ENCODE measurements around the gene ESD.
"Not testable (repeated sequence)": the region's sequence is repeated elsewhere in the genome, so short reads cannot be mapped to it uniquely, and the experiment has no call there.

ESD gene

DNA sequence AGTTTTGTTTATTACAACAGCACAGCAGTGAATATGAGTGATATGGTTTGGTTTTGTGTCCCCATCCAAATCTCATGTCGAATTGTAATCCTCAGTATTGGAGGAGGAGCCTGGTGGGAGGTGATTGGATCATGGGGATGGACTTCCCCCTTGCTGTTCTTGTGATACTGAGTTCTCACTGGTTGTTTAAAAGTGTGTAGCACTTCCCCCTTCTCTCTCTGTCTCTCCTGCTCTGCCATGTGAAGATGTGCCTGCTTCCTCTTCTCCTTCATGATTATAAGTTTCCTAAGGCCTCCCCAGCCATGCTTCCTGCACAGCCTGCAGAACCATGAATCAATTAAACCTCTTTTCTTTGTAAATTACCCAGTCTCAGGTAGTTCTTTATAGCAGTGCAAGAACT lies 8.0 kb upstream of the ESD start:
- not testable (repeated sequence) for H3K27ac Mint-ChIP-seq; H3K4me1 Mint-ChIP-seq (ENCODE audit: low read depth); H3K4me3 Mint-ChIP-seq; H3K36me3 Mint-ChIP-seq (ENCODE audit: low read depth); H3K9me3 Mint-ChIP-seq
- peaks cover 23% of the 10 kb centered on the region for H3K27me3 Mint-ChIP-seq (ENCODE audit: low read depth)

GRCh38 chr13:46804391-46804815 lies 7.4 kb upstream of the ESD start:
- no peaks in the 10 kb centered on the region for H3K4me1 Mint-ChIP-seq (ENCODE audit: low read depth)
- no peaks in the 10 kb centered on the region for H3K36me3 Mint-ChIP-seq (ENCODE audit: low read depth)
- H3K4me3 Mint-ChIP-seq = no peak overlapping the region
- no peak overlapping the region for H3K27ac Mint-ChIP-seq
- peaks cover 23% of the 10 kb centered on the region for H3K27me3 Mint-ChIP-seq (ENCODE audit: low read depth)
- no peaks in the 10 kb centered on the region for H3K9me3 Mint-ChIP-seq

GRCh38 chr13:46803586-46803985 lies 6.6 kb upstream of the ESD start:
- Mint-ChIP-seq H3K4me3 (no peak overlapping the region), H3K27ac (no peak overlapping the region), H3K27me3 (ENCODE audit: low read depth) (peaks cover 23% of the 10 kb centered on the region), H3K36me3 (ENCODE audit: low read depth) (no peaks in the 10 kb centered on the region), H3K9me3 (no peaks in the 10 kb centered on the region), H3K4me1 (ENCODE audit: low read depth) (no peaks in the 10 kb centered on the region)

DNA sequence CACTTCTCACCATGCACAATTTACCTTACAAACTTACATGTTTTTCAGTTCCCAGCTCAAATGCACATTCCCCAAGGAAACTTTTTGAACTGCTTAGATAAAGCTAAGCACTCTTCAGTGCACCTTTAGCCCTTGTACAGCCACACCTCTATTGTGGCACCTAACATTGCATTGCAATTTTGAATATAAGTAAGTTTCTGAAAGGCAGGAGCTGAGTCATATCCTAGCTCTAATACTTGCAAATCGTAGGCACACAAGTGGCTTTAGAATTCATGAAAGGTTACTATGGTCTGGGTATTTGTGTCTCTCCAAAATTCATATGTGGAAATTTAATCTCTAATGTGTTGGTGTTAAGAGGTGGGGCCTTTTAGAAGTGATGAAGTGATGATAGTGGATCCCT lies 4.9 kb upstream of the ESD start:
- H3K9me3 Mint-ChIP-seq = no peaks in the 10 kb centered on the region
- H3K27ac Mint-ChIP-seq = no peak overlapping the region
- H3K36me3 Mint-ChIP-seq (ENCODE audit: low read depth) = no peaks in the 10 kb centered on the region

DNA sequence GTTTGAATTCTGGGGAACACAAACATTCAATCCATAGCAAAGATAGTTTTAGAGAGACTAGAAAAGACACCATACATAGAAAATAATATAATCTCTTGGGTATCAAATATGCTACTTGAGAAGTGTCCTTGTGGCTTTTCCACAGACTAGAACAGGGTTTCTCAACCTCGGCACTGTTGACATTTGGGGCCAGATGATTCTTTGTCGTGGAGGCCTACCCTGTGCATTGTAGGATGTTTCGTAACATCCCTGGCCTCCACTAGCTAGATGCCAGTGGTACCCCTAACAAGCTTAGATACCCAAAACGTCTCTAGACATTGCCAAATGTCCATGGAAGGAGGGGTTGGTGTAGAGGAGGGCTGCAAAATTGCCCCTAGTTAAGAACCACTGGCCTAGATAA lies 2.2 kb upstream of the ESD start:
- Mint-ChIP-seq H3K27ac (no peak overlapping the region), H3K4me3 (no peak overlapping the region), H3K4me1 (ENCODE audit: low read depth) (peaks cover 25% of the 10 kb centered on the region), H3K36me3 (ENCODE audit: low read depth) (peaks cover 10% of the 10 kb centered on the region), H3K27me3 (ENCODE audit: low read depth) (peaks cover 15% of the 10 kb centered on the region), H3K9me3 (no peaks in the 10 kb centered on the region)

More for the DNA sequence above, 4.9 kb upstream of the ESD start:
- Mint-ChIP-seq H3K27me3 (ENCODE audit: low read depth) (peaks cover 19% of the 10 kb centered on the region), H3K4me1 (ENCODE audit: low read depth) (peaks cover 9% of the 10 kb centered on the region), H3K4me3 (no peak overlapping the region)

- Mint-ChIP-seq H3K27ac (peak overlapping the region; percentile 99), H3K9me3 (no peaks in the 10 kb centered on the region), H3K27me3 (ENCODE audit: low read depth) (peaks cover 11% of the 10 kb centered on the region), H3K36me3 (ENCODE audit: low read depth) (peaks cover 12% of the 10 kb centered on the region), H3K4me3 (peak overlapping the region; percentile 99), H3K4me1 (ENCODE audit: low read depth) (peaks cover 27% of the 10 kb centered on the region)
Measured at GRCh38 chr13:46797501-46798237, 708 bp upstream of the ESD start.

DNA sequence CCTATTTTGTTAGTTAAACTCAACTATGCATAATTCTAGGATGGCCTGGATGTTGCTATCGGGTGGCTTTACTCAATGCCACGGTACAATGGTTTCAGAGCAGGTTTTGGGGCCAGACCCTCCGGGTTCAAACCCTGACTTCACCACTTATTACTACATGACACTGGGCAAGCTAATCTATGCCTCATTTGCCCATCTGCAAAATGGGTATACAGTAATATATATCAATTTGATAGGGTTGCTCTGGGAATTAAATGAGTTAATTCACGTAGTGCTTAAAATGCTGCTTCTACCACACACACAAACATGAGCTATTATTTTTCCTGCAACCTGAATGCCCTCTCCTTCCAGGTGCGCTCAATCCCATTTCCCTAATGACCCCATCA lies 839 bp downstream of the ESD start:
- no peaks in the 10 kb centered on the region for H3K9me3 Mint-ChIP-seq
- peaks cover 3% of the 10 kb centered on the region for H3K27me3 Mint-ChIP-seq (ENCODE audit: low read depth)
- H3K36me3 Mint-ChIP-seq (ENCODE audit: low read depth) = peaks cover 12% of the 10 kb centered on the region

GRCh38 chr13:46795321-46795720 lies 1.6 kb downstream of the ESD start:
- Mint-ChIP-seq H3K4me3 (no peak overlapping the region), H3K36me3 (ENCODE audit: low read depth) (peaks cover 18% of the 10 kb centered on the region), H3K27me3 (ENCODE audit: low read depth) (no peaks in the 10 kb centered on the region), H3K9me3 (no peaks in the 10 kb centered on the region), H3K4me1 (ENCODE audit: low read depth) (peaks cover 30% of the 10 kb centered on the region), H3K27ac (no peak overlapping the region)

More for the DNA sequence above, 839 bp downstream of the ESD start:
- Mint-ChIP-seq H3K4me3 (peak overlapping the region; percentile 99), H3K4me1 (ENCODE audit: low read depth) (peaks cover 27% of the 10 kb centered on the region), H3K27ac (peak overlapping the region; percentile 99)

GRCh38 chr13:46783504-46783903 lies 13.5 kb downstream of the ESD start:
- H3K36me3 Mint-ChIP-seq (ENCODE audit: low read depth) = peaks cover 33% of the 10 kb centered on the region
- H3K27ac Mint-ChIP-seq = no peak overlapping the region
- H3K27me3 Mint-ChIP-seq (ENCODE audit: low read depth) = no peaks in the 10 kb centered on the region
- H3K9me3 Mint-ChIP-seq = no peaks in the 10 kb centered on the region
- H3K4me1 Mint-ChIP-seq (ENCODE audit: low read depth) = peaks cover 12% of the 10 kb centered on the region
- no peak overlapping the region for H3K4me3 Mint-ChIP-seq

DNA sequence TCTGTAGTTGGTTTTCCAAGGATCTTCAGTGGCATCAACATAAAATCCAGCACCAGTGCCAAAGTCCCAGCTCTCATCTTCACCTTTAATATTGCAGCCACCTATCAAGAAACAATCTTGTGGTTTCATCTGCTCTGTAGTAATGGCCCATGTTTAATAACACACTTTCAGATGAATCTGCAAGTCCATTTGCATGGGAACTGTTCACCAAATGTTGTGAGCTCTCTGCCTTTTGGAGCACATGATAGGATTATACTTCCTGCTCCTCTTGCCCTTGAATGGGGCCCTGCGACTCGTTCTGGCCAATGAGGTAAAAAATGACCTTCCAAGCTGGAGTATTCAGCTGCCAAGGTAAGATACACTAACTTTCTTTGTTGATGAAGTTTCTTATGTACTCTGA lies 14.3 kb downstream of the ESD start:
- Mint-ChIP-seq H3K27ac (no peak overlapping the region), H3K4me1 (ENCODE audit: low read depth) (peaks cover 7% of the 10 kb centered on the region), H3K36me3 (ENCODE audit: low read depth) (peaks cover 34% of the 10 kb centered on the region)

DNA sequence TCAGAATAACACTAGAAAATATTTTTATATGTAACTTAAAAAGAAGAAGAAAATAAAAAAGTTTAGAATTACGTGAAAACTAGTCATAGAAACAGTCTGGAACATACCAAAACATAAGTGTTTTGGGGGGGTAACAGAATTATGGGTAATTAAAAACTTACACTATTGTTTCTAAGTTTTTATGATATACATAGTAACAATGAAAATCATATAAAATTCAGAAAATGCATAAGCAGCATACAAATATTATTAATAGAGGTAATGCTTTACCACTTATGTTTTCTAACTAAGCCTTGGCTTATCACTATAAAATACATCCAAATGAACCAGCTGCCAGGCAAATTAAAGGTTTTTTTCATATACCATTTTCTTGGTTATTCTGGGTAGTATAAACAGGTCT lies 14.9 kb downstream of the ESD start:
- Mint-ChIP-seq H3K9me3 (no peaks in the 10 kb centered on the region), H3K4me3 (no peak overlapping the region), H3K27ac (no peak overlapping the region), H3K27me3 (ENCODE audit: low read depth) (no peaks in the 10 kb centered on the region), H3K4me1 (ENCODE audit: low read depth) (peaks cover 4% of the 10 kb centered on the region), H3K36me3 (ENCODE audit: low read depth) (peaks cover 31% of the 10 kb centered on the region)

More for the DNA sequence above, 14.3 kb downstream of the ESD start:
- no peak overlapping the region for H3K4me3 Mint-ChIP-seq
- H3K9me3 Mint-ChIP-seq = no peaks in the 10 kb centered on the region
- no peaks in the 10 kb centered on the region for H3K27me3 Mint-ChIP-seq (ENCODE audit: low read depth)

- Mint-ChIP-seq H3K27me3 (ENCODE audit: low read depth) (no peaks in the 10 kb centered on the region), H3K36me3 (ENCODE audit: low read depth) (peaks cover 34% of the 10 kb centered on the region), H3K4me3 (no peak overlapping the region), H3K4me1 (ENCODE audit: low read depth) (no peaks in the 10 kb centered on the region), H3K27ac (no peak overlapping the region), H3K9me3 (no peaks in the 10 kb centered on the region)
Measured at GRCh38 chr13:46778890-46779289, 18.1 kb downstream of the ESD start.

GRCh38 chr13:46778095-46778494 lies 18.9 kb downstream of the ESD start:
- Mint-ChIP-seq H3K27me3 (ENCODE audit: low read depth) (no peaks in the 10 kb centered on the region), H3K4me3 (no peak overlapping the region), H3K27ac (no peak overlapping the region), H3K4me1 (ENCODE audit: low read depth) (no peaks in the 10 kb centered on the region), H3K36me3 (ENCODE audit: low read depth) (peaks cover 33% of the 10 kb centered on the region), H3K9me3 (no peaks in the 10 kb centered on the region)

- Mint-ChIP-seq H3K4me3 (no peak overlapping the region), H3K27ac (no peak overlapping the region), H3K36me3 (ENCODE audit: low read depth) (peaks cover 42% of the 10 kb centered on the region), H3K4me1 (ENCODE audit: low read depth) (no peaks in the 10 kb centered on the region), H3K27me3 (ENCODE audit: low read depth) (no peaks in the 10 kb centered on the region), H3K9me3 (no peaks in the 10 kb centered on the region)
Measured at GRCh38 chr13:46775385-46776107, 21.4 kb downstream of the ESD start.

DNA sequence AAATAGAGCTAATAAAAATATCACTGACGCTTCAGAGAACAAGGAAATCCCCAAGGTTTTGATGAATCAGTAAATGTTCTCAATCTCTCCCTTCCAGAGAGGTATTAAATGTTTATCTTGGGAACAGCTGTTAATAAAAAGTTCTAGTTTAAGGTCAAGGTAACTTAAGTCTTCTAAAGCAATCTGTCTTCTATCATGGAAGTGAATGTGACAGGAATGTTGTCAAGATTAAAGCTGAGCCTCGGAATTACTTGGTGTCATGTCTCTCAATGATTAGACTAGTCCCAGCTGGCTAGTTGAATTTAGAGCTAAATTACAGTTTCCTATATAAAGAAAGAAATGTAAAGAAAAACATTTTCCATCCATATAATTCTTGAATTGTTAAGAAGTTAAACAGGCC lies 23.4 kb downstream of the ESD start:
- Mint-ChIP-seq H3K27ac (no peak overlapping the region), H3K9me3 (no peaks in the 10 kb centered on the region), H3K4me1 (ENCODE audit: low read depth) (no peaks in the 10 kb centered on the region), H3K36me3 (ENCODE audit: low read depth) (peaks cover 47% of the 10 kb centered on the region), H3K27me3 (ENCODE audit: low read depth) (no peaks in the 10 kb centered on the region), H3K4me3 (no peak overlapping the region)

Measured in T-helper 1 cell treated with Interleukin-12 subunit alpha and Interleukin-12 subunit beta and Interleukin-4 antibody, amounts not matched to agents 30 μg/mL and 1 μg/mL, for 36 hours (primary cell).